A673 (cell line): Measurements from ENCODE around the gene MDN1. TPM values are rescaled to one million over a fixed set of nuclear protein-coding genes. Genes with fewer than 3 reads are reported as not detected.

Experiments used
- BruUV-seq: library from RNA; stranded (reverse); fragments of 400-500 nt; replicated peaks from 2 replicates; lab custom pipeline; 2021; lab: Mats Ljungman, UMichigan
- CTCF ChIA-PET: fragments of 300-600 bp; sonication (Branson Sonifier 250); formaldehyde crosslinking; loops from one replicate; lab custom pipeline; 2022; ENCODE audit warnings: antibody characterized with exemption; lab: Charles Lee
- POLR2A ChIA-PET: fragments of 300-600 bp; sonication (Branson Sonifier 250); formaldehyde crosslinking; loops from one replicate; lab custom pipeline; 2022; ENCODE audit warnings: antibody characterized with exemption; ENCODE audit not compliant: low non-redundant PET; lab: Charles Lee
- DNase-seq: peaks from one replicate; pipeline ENCODE4 v3.0.0-alpha.2; 2015; ENCODE audit warnings: low spot score
- H3K27ac ChIP-seq: fragments of 200-600 bp; sonication (generic); 2 replicates; pipeline ENCODE4 v1.5.1; 2016; ENCODE audit warnings: mixed run types, low read depth, mild to moderate bottlenecking, mixed read lengths, antibody characterized with exemption, low read length; ENCODE audit not compliant: poor library complexity, severe bottlenecking
- H3K27me3 ChIP-seq: fragments of 200-600 bp; sonication (generic); replicated peaks from 2 replicates; pipeline ENCODE4 v1.6.1; 2017; ENCODE audit warnings: mixed run types, low read depth, mild to moderate bottlenecking, mixed read lengths, antibody characterized with exemption, low read length; ENCODE audit not compliant: insufficient read depth, poor library complexity
- H3K36me3 ChIP-seq: fragments of 200-600 bp; sonication (generic); 2 replicates; pipeline ENCODE4 v1.6.1; 2016; ENCODE audit warnings: mixed run types, mild to moderate bottlenecking, mixed read lengths, antibody characterized with exemption, low read length; ENCODE audit not compliant: insufficient read depth, poor library complexity, severe bottlenecking
- H3K4me1 ChIP-seq: fragments of 200-600 bp; sonication (generic); 2 replicates; pipeline ENCODE4 v1.6.1; 2017; ENCODE audit warnings: mixed run types, mild to moderate bottlenecking, mixed read lengths, antibody characterized with exemption, low read length; ENCODE audit not compliant: insufficient read depth, poor library complexity, severe bottlenecking
- H3K4me3 ChIP-seq: fragments of 200-600 bp; sonication (generic); 2 replicates; pipeline ENCODE4 v1.5.1; 2016; ENCODE audit warnings: low read depth, mixed run types, mild to moderate bottlenecking, mixed read lengths, low read length; ENCODE audit not compliant: poor library complexity, severe bottlenecking
- H3K9me3 ChIP-seq: fragments of 200-600 bp; sonication (generic); 2 replicates; pipeline ENCODE4 v1.6.1; 2016; ENCODE audit warnings: mixed run types, low read depth, mild to moderate bottlenecking, mixed read lengths, antibody characterized with exemption, low read length; ENCODE audit not compliant: poor library complexity, severe bottlenecking
- CTCF ChIP-seq: fragments of 300-800, 200-600 bp; sonication (generic); conservative IDR thresholded peaks from 2 replicates; pipeline ENCODE4 v1.5.1; 2017; ENCODE audit warnings: low read depth, mild to moderate bottlenecking, antibody characterized with exemption, low read length, moderate library complexity, mixed read lengths
- EZH2 ChIP-seq: fragments of 200-600 bp; sonication (generic); IDR thresholded peaks from 2 replicates; pipeline ENCODE4 v1.6.1; 2017; ENCODE audit warnings: borderline replicate concordance, low read depth, mild to moderate bottlenecking, mixed read lengths, antibody characterized with exemption, low read length; ENCODE audit not compliant: poor library complexity, severe bottlenecking
- intact Hi-C: fragments of 100-400 bp; cut with micrococcal nuclease; formaldehyde crosslinking; loops from one replicate; pipeline ENCODE4 v1.10.0; 2022; ENCODE audit not compliant: unreplicated experiment
- total RNA-seq: library from RNA; stranded (reverse); gene quantifications from 2 replicates; pipeline ENCODE4 v1.2.3, GENCODE V29; 2021

MDN1 gene
- total RNA-seq, 1 experiment from 2014 or later, result 64.4 TPM

- BruUV-seq, result no TSS peak
- intact Hi-C loops, result no loop called here
- CTCF ChIA-PET, result no interaction called here
Observed at GRCh38 chr6:89613790-89614189, 205.8 kb downstream of the MDN1 start.

GRCh38 chr6:89612121-89612520 is 207.5 kb downstream of the MDN1 start:
- H3K36me3 ChIP-seq, result no peaks in the 10 kb centered on the region
- H3K9me3 ChIP-seq, result no peaks in the 10 kb centered on the region
- no peak for DNase-seq
- H3K4me1 ChIP-seq, result no peaks in the 10 kb centered on the region
- no peak overlapping the region for H3K27ac ChIP-seq
- CTCF ChIA-PET, result interaction anchor here (1.5 kb wide), 1 partner anchor 180 kb away, joined by 7 read pairs; the partner anchor contains the start of gene ANKRD6
- no peak overlapping the region for H3K4me3 ChIP-seq
- no TSS peak for BruUV-seq
- POLR2A ChIA-PET, result no interaction called here
- no peak for TF ChIP-seq EZH2
- TF ChIP-seq CTCF, result no peak
- intact Hi-C loops, result no loop called here
- no peaks in the 10 kb centered on the region for H3K27me3 ChIP-seq

More at GRCh38 chr6:89613790-89614189, 205.8 kb downstream of the MDN1 start:
- POLR2A ChIA-PET, result no interaction called here
- no peak for TF ChIP-seq EZH2
- TF ChIP-seq CTCF, result no peak
- no peak for DNase-seq
- H3K27ac ChIP-seq, result no peak overlapping the region
- no peaks in the 10 kb centered on the region for H3K9me3 ChIP-seq
- no peaks in the 10 kb centered on the region for H3K36me3 ChIP-seq
- no peak overlapping the region for H3K4me3 ChIP-seq
- H3K27me3 ChIP-seq, result no peaks in the 10 kb centered on the region
- no peaks in the 10 kb centered on the region for H3K4me1 ChIP-seq

- TF ChIP-seq CTCF, result no peak
- TF ChIP-seq EZH2, result no peak
- no peak overlapping the region for H3K27ac ChIP-seq
- BruUV-seq, result no TSS peak
- no peaks in the 10 kb centered on the region for H3K27me3 ChIP-seq
- ChIA-PET POLR2A (no interaction called here), CTCF (no interaction called here)
- intact Hi-C loops, result loop anchor here (2.0 kb wide), 1 partner anchor 629 kb away; no protein-coding TSS in a partner anchor
- no peak for DNase-seq
- H3K4me1 ChIP-seq, result no peaks in the 10 kb centered on the region
- no peaks in the 10 kb centered on the region for H3K9me3 ChIP-seq
- no peaks in the 10 kb centered on the region for H3K36me3 ChIP-seq
- no peak overlapping the region for H3K4me3 ChIP-seq
Observed at GRCh38 chr6:89611666-89612065, 207.9 kb downstream of the MDN1 start.
